ENCODE data around the gene VAV3.

The VAV3 gene

DNA sequence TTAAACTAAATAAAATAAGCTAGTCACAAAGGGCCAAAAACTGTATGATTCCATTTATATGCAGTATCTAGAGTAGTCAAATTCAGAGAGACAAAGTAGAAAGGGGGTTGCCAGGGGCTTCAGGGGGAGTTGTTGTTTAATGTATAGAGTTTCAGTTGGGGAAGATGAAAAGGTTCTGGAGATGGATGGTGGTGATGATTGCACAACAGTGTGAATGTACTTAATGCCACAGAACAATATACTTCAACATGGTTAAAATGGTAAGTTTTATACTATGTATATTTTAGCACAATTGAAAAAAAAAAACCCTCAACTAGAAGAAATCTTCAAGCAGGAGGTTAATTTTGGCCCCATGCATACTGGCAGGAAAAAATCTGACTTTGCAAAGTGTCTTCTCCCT is 24.3 kb downstream of the VAV3 start:
- H3K4me3 ChIP-seq (replicated peaks; ENCODE audit: insufficient read depth, low read length) = no peak overlapping the region
- no peak for TF ChIP-seq GABPA (IDR thresholded peaks at IDR 0.05; ENCODE audit: low read depth)
- TF ChIP-seq POLR2AphosphoS5 (IDR thresholded peaks at IDR 0.05; ENCODE audit: low read depth) = no peak
- TF ChIP-seq SPI1 (IDR thresholded peaks at IDR 0.05; ENCODE audit: borderline replicate concordance, low read depth) = no peak
- TF ChIP-seq, protein P1, sequence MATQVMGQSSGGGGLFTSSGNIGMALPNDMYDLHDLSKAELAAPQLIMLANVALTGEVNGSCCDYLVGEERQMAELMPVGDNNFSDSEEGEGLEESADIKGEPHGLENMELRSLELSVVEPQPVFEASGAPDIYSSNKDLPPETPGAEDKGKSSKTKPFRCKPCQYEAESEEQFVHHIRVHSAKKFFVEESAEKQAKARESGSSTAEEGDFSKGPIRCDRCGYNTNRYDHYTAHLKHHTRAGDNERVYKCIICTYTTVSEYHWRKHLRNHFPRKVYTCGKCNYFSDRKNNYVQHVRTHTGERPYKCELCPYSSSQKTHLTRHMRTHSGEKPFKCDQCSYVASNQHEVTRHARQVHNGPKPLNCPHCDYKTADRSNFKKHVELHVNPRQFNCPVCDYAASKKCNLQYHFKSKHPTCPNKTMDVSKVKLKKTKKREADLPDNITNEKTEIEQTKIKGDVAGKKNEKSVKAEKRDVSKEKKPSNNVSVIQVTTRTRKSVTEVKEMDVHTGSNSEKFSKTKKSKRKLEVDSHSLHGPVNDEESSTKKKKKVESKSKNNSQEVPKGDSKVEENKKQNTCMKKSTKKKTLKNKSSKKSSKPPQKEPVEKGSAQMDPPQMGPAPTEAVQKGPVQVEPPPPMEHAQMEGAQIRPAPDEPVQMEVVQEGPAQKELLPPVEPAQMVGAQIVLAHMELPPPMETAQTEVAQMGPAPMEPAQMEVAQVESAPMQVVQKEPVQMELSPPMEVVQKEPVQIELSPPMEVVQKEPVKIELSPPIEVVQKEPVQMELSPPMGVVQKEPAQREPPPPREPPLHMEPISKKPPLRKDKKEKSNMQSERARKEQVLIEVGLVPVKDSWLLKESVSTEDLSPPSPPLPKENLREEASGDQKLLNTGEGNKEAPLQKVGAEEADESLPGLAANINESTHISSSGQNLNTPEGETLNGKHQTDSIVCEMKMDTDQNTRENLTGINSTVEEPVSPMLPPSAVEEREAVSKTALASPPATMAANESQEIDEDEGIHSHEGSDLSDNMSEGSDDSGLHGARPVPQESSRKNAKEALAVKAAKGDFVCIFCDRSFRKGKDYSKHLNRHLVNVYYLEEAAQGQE (IDR thresholded peaks at IDR 0.05; ENCODE audit: insufficient replicate concordance, low read depth) = no peak
- TF ChIP-seq, protein P2, sequence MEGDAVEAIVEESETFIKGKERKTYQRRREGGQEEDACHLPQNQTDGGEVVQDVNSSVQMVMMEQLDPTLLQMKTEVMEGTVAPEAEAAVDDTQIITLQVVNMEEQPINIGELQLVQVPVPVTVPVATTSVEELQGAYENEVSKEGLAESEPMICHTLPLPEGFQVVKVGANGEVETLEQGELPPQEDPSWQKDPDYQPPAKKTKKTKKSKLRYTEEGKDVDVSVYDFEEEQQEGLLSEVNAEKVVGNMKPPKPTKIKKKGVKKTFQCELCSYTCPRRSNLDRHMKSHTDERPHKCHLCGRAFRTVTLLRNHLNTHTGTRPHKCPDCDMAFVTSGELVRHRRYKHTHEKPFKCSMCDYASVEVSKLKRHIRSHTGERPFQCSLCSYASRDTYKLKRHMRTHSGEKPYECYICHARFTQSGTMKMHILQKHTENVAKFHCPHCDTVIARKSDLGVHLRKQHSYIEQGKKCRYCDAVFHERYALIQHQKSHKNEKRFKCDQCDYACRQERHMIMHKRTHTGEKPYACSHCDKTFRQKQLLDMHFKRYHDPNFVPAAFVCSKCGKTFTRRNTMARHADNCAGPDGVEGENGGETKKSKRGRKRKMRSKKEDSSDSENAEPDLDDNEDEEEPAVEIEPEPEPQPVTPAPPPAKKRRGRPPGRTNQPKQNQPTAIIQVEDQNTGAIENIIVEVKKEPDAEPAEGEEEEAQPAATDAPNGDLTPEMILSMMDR (IDR thresholded peaks at IDR 0.05; ENCODE audit: insufficient read depth, low read length) = no peak

DNA sequence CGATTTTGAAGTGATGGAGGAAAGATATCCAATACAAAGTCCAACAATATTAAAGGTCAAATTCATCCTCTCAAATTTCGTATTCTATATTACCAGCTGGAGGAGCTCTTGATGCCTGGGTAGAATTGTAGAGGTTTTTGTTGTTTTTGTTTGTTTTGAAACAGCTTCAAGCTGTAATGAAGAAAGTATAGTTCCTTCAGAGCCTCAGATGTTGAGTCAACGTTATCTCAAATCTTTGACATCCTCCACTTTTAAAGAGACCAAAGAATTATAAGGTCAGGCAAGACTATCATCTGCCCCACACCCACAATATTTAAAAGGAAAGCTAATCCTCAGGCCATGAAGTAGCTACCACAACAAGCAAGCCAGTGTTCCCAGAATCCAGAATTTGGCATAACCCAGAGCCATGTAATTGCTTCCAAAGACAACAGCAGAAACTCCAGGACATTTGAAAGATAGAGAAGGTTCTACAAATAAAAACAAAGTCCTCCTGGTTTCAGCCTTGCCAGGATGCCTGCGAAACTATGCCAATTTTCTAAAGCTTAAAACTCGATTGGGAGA is 24.9 kb downstream of the VAV3 start:
- DNase-seq (ENCODE audit: low read depth in 1 of 2, low spot score in 1 of 2) = no peak
- H3K27ac ChIP-seq (replicated peaks) = peak overlapping the region; percentile 79
- H3K27me3 ChIP-seq (ENCODE audit: insufficient read depth, poor library complexity, severe bottlenecking) = no peaks in the 10 kb centered on the region
- no peak overlapping the region for H3K4me3 ChIP-seq (replicated peaks; ENCODE audit: insufficient read depth, low read length)
- TF ChIP-seq POLR2AphosphoS5 (IDR thresholded peaks at IDR 0.05; ENCODE audit: low read depth) (no peak), SPI1 (IDR thresholded peaks at IDR 0.05; ENCODE audit: borderline replicate concordance, low read depth) (no peak), GABPA (IDR thresholded peaks at IDR 0.05; ENCODE audit: low read depth) (no peak)
- TF ChIP-seq, protein P1 (IDR thresholded peaks at IDR 0.05; ENCODE audit: insufficient replicate concordance, low read depth) = no peak
- TF ChIP-seq, protein P2 (IDR thresholded peaks at IDR 0.05; ENCODE audit: insufficient read depth, low read length) = no peak

More for the DNA sequence above, 24.3 kb downstream of the VAV3 start:
- Histone ChIP-seq H3K27me3 (ENCODE audit: insufficient read depth, poor library complexity, severe bottlenecking) (no peaks in the 10 kb centered on the region), H3K27ac (replicated peaks) (peak overlapping the region; percentile 79)
- peak in 1 of 2 experiments; percentile 29 for DNase-seq (ENCODE audit: low read depth in 1 of 2, low spot score in 1 of 2)

DNA sequence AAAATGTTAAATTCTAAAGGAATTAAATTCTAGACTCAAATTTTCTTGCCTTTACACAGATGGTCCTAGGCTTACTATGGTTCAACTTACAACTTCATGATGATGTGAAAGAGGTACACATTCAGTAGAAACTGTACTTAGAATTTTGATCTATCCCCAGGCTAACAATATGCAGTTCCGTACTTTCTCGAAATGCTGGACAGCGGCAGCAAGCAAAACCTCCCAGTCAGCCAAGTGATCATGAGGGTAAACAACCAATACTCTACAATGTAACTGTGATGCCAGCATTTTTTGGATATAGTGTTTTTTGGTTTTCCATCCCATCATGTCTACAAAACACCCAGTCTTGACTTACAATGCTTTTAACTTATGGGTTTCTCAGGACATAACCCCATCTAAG is 25.7 kb downstream of the VAV3 start:
- TF ChIP-seq, protein P1 (IDR thresholded peaks at IDR 0.05; ENCODE audit: insufficient replicate concordance, low read depth) = peak; percentile 89
- no peak for TF ChIP-seq POLR2AphosphoS5 (IDR thresholded peaks at IDR 0.05; ENCODE audit: low read depth)
- no peaks in the 10 kb centered on the region for H3K27me3 ChIP-seq (ENCODE audit: insufficient read depth, poor library complexity, severe bottlenecking)
- H3K4me3 ChIP-seq (replicated peaks; ENCODE audit: insufficient read depth, low read length) = no peak overlapping the region
- H3K27ac ChIP-seq (replicated peaks) = no peak overlapping the region
- no peak for DNase-seq (ENCODE audit: low read depth in 1 of 2, low spot score in 1 of 2)
